H1 (cell line): ENCODE results near the gene FBXL15. TPM values are rescaled to one million over a fixed set of nuclear protein-coding genes. Genes with fewer than 3 reads are reported as not detected.

Experiments used
- CTCF ChIA-PET: fragments of 300-600 bp; sonication (Branson Sonifier 250); formaldehyde crosslinking; loops from one replicate; lab custom pipeline; 2021; ENCODE audit not compliant: partially characterized antibody; lab: Charles Lee
- POLR2A ChIA-PET: fragments of 300-600 bp; sonication (Branson Sonifier 250); formaldehyde crosslinking; loops from one replicate; lab custom pipeline; 2021; ENCODE audit warnings: inconsistent platforms; ENCODE audit not compliant: partially characterized antibody; lab: Charles Lee
- DNase-seq, 2 experiments: peaks; one replicate each; pipeline versions ENCODE4 v3.0.0 to v3.0.0-alpha.2; 2010 to 2022; ENCODE audit warnings: low spot score in 2 of 2, low read depth in 1 of 2, mixed read lengths in 1 of 2
- FAIRE-seq: peaks from 2 replicates; lab custom pipeline; 2011; peaks lifted over from hg19 to GRCh38; lab: Jason Lieb, UNC
- H2AFZ ChIP-seq: 2 replicates; pipeline ENCODE4 v1.8.1; 2012; ENCODE audit warnings: low read length, inconsistent platforms
- H2AK5ac ChIP-seq: 2 replicates; pipeline ENCODE4 v1.6.1; 2013; ENCODE audit warnings: low read depth, low read length
- H2BK120ac ChIP-seq: replicated peaks from 2 replicates; pipeline ENCODE3; 2013; ENCODE audit warnings: low read depth, low read length, inconsistent platforms
- H2BK12ac ChIP-seq: 2 replicates; pipeline ENCODE4 v1.6.1; 2013; ENCODE audit warnings: low read depth, low read length
- H2BK15ac ChIP-seq: 2 replicates; pipeline ENCODE4 v1.6.1; 2013; ENCODE audit warnings: low read length
- H2BK20ac ChIP-seq: 2 replicates; pipeline ENCODE4 v1.6.1; 2013; ENCODE audit warnings: low read length
- H2BK5ac ChIP-seq: 2 replicates; pipeline ENCODE4 v1.6.1; 2013; ENCODE audit warnings: low read depth, low read length
- H3K14ac ChIP-seq: 2 replicates; pipeline ENCODE4 v1.6.1; 2013; ENCODE audit warnings: inconsistent platforms; ENCODE audit not compliant: insufficient read length
- H3K18ac ChIP-seq: 2 replicates; pipeline ENCODE4 v1.6.1; 2013; ENCODE audit warnings: low read length; ENCODE audit errors: extremely low read depth
- H3K23ac ChIP-seq: 2 replicates; pipeline ENCODE4 v1.6.1; 2013; ENCODE audit warnings: inconsistent platforms; ENCODE audit not compliant: insufficient read length
- H3K23me2 ChIP-seq: 2 replicates; pipeline ENCODE4 v1.6.1; 2013; ENCODE audit warnings: low read depth, low read length
- H3K27ac ChIP-seq: 2 replicates; pipeline ENCODE4 v1.6.1; 2011; ENCODE audit warnings: low read depth, low read length, inconsistent platforms
- H3K27me3 ChIP-seq, 4 experiments: replicated peaks in 1 of 4; 1 replicate in 1 of 4; 2 replicates in 3 of 4; pipeline versions ENCODE4 v1.6.1 to v1.8.1; 2011 to 2013; ENCODE audit warnings: low read length in 3 of 4, mild to moderate bottlenecking in 3 of 4, inconsistent platforms in 2 of 4, mixed read lengths in 2 of 4, moderate library complexity in 1 of 4; ENCODE audit not compliant: control insufficient read depth in 3 of 4, insufficient read depth in 3 of 4; ENCODE audit errors: extremely low read depth in 1 of 4
- H3K36me3 ChIP-seq, 4 experiments: 2 replicates each; pipeline versions ENCODE4 v1.6.1 to v1.8.1; 2011 to 2013; ENCODE audit warnings: mild to moderate bottlenecking in 4 of 4, low read length in 3 of 4, moderate library complexity in 2 of 4, control low read depth in 1 of 4, inconsistent platforms in 1 of 4; ENCODE audit not compliant: insufficient read depth in 4 of 4, control insufficient read depth in 2 of 4
- H3K4ac ChIP-seq: replicated peaks from 2 replicates; pipeline ENCODE3; 2013; ENCODE audit warnings: low read length, low read depth, mixed read lengths, inconsistent platforms; ENCODE audit not compliant: insufficient read length
- H3K4me1 ChIP-seq, 4 experiments: replicated peaks in 1 of 4; 1 replicate in 1 of 4; 2 replicates in 3 of 4; pipeline versions ENCODE4 v1.6.1 to v1.8.1; 2011 to 2013; ENCODE audit warnings: low read length in 3 of 4, inconsistent platforms in 2 of 4, mixed read lengths in 1 of 4; ENCODE audit not compliant: insufficient read depth in 4 of 4, control insufficient read depth in 3 of 4
- H3K4me2 ChIP-seq, 2 experiments: 2 replicates each; pipeline versions ENCODE4 v1.6.1 to v1.8.1; 2011 to 2013; ENCODE audit warnings: low read depth in 2 of 2, low read length in 2 of 2, control low read depth in 1 of 2, inconsistent platforms in 1 of 2, mild to moderate bottlenecking in 1 of 2; ENCODE audit not compliant: insufficient read depth in 1 of 2
- H3K4me3 ChIP-seq, 4 experiments: fragments of 200-600, 300-600 bp in 1 of 4; sonication (generic), shearing (Covaris generic), sonication (Bioruptor Twin) in 1 of 4; 2 replicates each; pipeline versions ENCODE4 v1.5.1 to v1.8.1; 2011 to 2016; ENCODE audit warnings: low read length in 4 of 4, low read depth in 3 of 4, control low read depth in 2 of 4, inconsistent platforms in 2 of 4, mild to moderate bottlenecking in 2 of 4, mixed read lengths in 1 of 4, moderate library complexity in 1 of 4; ENCODE audit not compliant: insufficient read depth in 2 of 4; ENCODE audit errors: extremely low read depth in 1 of 4
- H3K56ac ChIP-seq: replicated peaks from 2 replicates; pipeline ENCODE3; 2013; ENCODE audit warnings: low read depth, mild to moderate bottlenecking, mixed read lengths, low read length, inconsistent platforms; ENCODE audit not compliant: insufficient read length
- H3K79me1 ChIP-seq: 2 replicates; pipeline ENCODE4 v1.6.1; 2013; ENCODE audit warnings: low read depth, low read length, control low read depth
- H3K79me2 ChIP-seq, 2 experiments: 2 replicates each; pipeline versions ENCODE4 v1.6.1 to v1.8.1; 2012 to 2013; ENCODE audit warnings: low read length in 2 of 2, mild to moderate bottlenecking in 2 of 2, inconsistent platforms in 1 of 2; ENCODE audit not compliant: insufficient read depth in 2 of 2, control insufficient read depth in 1 of 2
- H3K9ac ChIP-seq, 4 experiments: replicated peaks in 1 of 4; 1 replicate in 1 of 4; 2 replicates in 3 of 4; pipeline versions ENCODE4 v1.6.1 to v1.8.1; 2011 to 2013; ENCODE audit warnings: low read depth in 3 of 4, low read length in 3 of 4, control low read depth in 2 of 4, mild to moderate bottlenecking in 2 of 4, moderate library complexity in 2 of 4, inconsistent platforms in 1 of 4; ENCODE audit errors: extremely low read depth in 1 of 4
- H3K9me3 ChIP-seq, 2 experiments: 2 replicates each; pipeline versions ENCODE4 v1.6.1 to v1.8.1; 2012 to 2013; ENCODE audit warnings: mild to moderate bottlenecking in 2 of 2, moderate library complexity in 2 of 2, control low read depth in 1 of 2, inconsistent platforms in 1 of 2, low read depth in 1 of 2, low read length in 1 of 2, mixed read lengths in 1 of 2; ENCODE audit not compliant: insufficient read depth in 2 of 2
- H4K20me1 ChIP-seq, 2 experiments: replicated peaks in 1 of 2; 2 replicates each; pipeline versions ENCODE3 to v1.8.1; 2011 to 2013; ENCODE audit warnings: inconsistent platforms in 2 of 2, low read length in 2 of 2, mild to moderate bottlenecking in 1 of 2; ENCODE audit not compliant: insufficient read depth in 2 of 2, control insufficient read depth in 1 of 2
- H4K5ac ChIP-seq: 2 replicates; pipeline ENCODE4 v1.6.1; 2013; ENCODE audit warnings: low read length, low read depth, mixed read lengths, inconsistent platforms; ENCODE audit not compliant: insufficient read length
- H4K8ac ChIP-seq: 2 replicates; pipeline ENCODE4 v1.8.0; 2013; ENCODE audit warnings: mild to moderate bottlenecking, moderate library complexity, low read length, inconsistent platforms; ENCODE audit not compliant: insufficient read depth; ENCODE audit errors: extremely low read depth
- H4K91ac ChIP-seq: replicated peaks from 2 replicates; pipeline ENCODE3; 2013; ENCODE audit warnings: low read length, mixed read lengths, inconsistent platforms; ENCODE audit not compliant: insufficient read length
- RBBP5 ChIP-seq: IDR thresholded peaks from 2 replicates; pipeline ENCODE4 v1.7.1; 2012; ENCODE audit warnings: low read depth, mild to moderate bottlenecking, inconsistent platforms, low read length, moderate library complexity, borderline replicate concordance
- SIRT6 ChIP-seq: IDR thresholded peaks from one replicate; pipeline ENCODE4 v1.7.1; 2012; ENCODE audit warnings: low read length, inconsistent platforms
- WGBS, 2 experiments: shearing (Covaris generic) in 1 of 2; methylation state at CpG; one replicate each; pipeline versions ENCODE4 v1.1.6 to v1.1.7; 2013 to 2015; ENCODE audit warnings: low lambda C conversion rate in 2 of 2, mixed read lengths in 2 of 2, inconsistent platforms in 1 of 2, low coverage in 1 of 2, missing lambda C conversion rate in 1 of 2; ENCODE audit not compliant: insufficient replicate concordance in 2 of 2, insufficient coverage in 1 of 2, insufficient read length in 1 of 2; ENCODE audit errors: extremely low coverage in 1 of 2, missing lambda C conversion rate in 1 of 2; 5-methylcytosine and 5-hydroxymethylcytosine counted together
- polyA plus RNA-seq, 7 experiments: library from polyadenylated mRNA; depleted of rRNA in 3 of 7; stranded (reverse) in 5 of 7; unstranded in 2 of 7; fragments of >200 nt in 5 of 7; fragments of 200-250 nt in 2 of 7; gene quantifications; 1 replicate in 5 of 7; 2 replicates in 1 of 7; 4 replicates in 1 of 7; pipeline versions ENCODE4 v1.2.1 to v1.2.3, GENCODE V29; 2011 to 2013; ENCODE audit warnings: missing spikeins in 2 of 7, mixed read lengths in 2 of 7
- total RNA-seq: library from RNA; stranded (reverse); fragmentation: NEBNext Ultra II Directional; extraction: Animal tissue kit (Norgen Biotek cat#: 25700); gene quantifications from 2 replicates; pipeline ENCODE4 v1.2.1, GENCODE V29; 2021

FBXL15 gene
- total and polyA plus RNA-seq, 2 of the 8 experiments (the other 6 are each of a cell fraction or from before 2014, with no cell fraction given) = 11.3 to 22.6 TPM

- ChIA-PET CTCF (interaction anchor here (0.7 to 4.7 kb wide), 23 partner anchors 13 to 231 kb away, joined by 3 to 40 read pairs (median 4); partner anchors contain the start of genes C10orf95, CUEDC2 and FBXL15), POLR2A (interaction anchor here (0.7 to 5.7 kb wide), 12 partner anchors 9 to 306 kb away, joined by 3 to 69 read pairs (median 6); partner anchors contain the start of genes C10orf95, CUEDC2 and FBXL15)
- no peak overlapping the region for H3K14ac ChIP-seq
- no peak overlapping the region for H4K91ac ChIP-seq
- H3K4me3 ChIP-seq = peak overlapping the region in 2 of 4 experiments; percentile 14 to 75; a peak in 4 of 8 replicates
- WGBS, 2 experiments = 78% methylated on average over 6 of the region's 6 CpGs; no CpG with 5 or more reads in 1 of the 2 experiments
- H4K8ac ChIP-seq = no peak overlapping the region
- H2AK5ac ChIP-seq = no peak overlapping the region
- no peaks in the 10 kb centered on the region for H3K79me2 ChIP-seq
- no peak overlapping the region for H3K4ac ChIP-seq
- 0 out of 7 replicates have a peak overlapping the region, but pooled peaks of 1 of the 4 experiments have one; percentile 53 for H3K9ac ChIP-seq
- H2BK120ac ChIP-seq = no peak overlapping the region
- no peak overlapping the region for H3K27ac ChIP-seq
- H2BK20ac ChIP-seq = no peak overlapping the region
- no peak overlapping the region for H3K23ac ChIP-seq
- FAIRE-seq (no peak), DNase-seq (peak in 1 of 2 experiments; percentile 52)
- no peak overlapping the region for H2AFZ ChIP-seq
- peaks cover 8 to 24% (median 14%) of the 10 kb centered on the region in 4 experiments for H3K4me1 ChIP-seq
- no peak overlapping the region for H3K18ac ChIP-seq
- H3K36me3 ChIP-seq = no peaks in the 10 kb centered on the region
- no peak overlapping the region for H4K5ac ChIP-seq
- no peak overlapping the region for H2BK15ac ChIP-seq
- H2BK12ac ChIP-seq = no peak overlapping the region
- no peak overlapping the region for H2BK5ac ChIP-seq
- no peaks in the 10 kb centered on the region for H4K20me1 ChIP-seq
- H3K4me2 ChIP-seq = peak overlapping the region; percentile 75 to 94
- no peaks in the 10 kb centered on the region; the same call in 1 of the 2 replicates for H3K79me1 ChIP-seq
- H3K23me2 ChIP-seq = peaks cover 5% of the 10 kb centered on the region; the same call in 1 of the 2 replicates
- no peak overlapping the region for H3K56ac ChIP-seq
- H3K27me3 ChIP-seq = peaks cover 0 to 5% (median 0%) of the 10 kb centered on the region in 4 experiments; a peak in 1 of 7 replicates
- TF ChIP-seq SIRT6 = no peak
- TF ChIP-seq RBBP5 = 0 out of 2 replicates have a peak, but pooled peaks have one; percentile 15
- TF ChIP-seq, all 59 proteins: peak for 1
- no peaks in the 10 kb centered on the region for H3K9me3 ChIP-seq
Observed at GRCh38 chr10:102462512-102463054, 41.9 kb downstream of the FBXL15 start.
